C4-2B (cell line): ENCODE results near the gene PLXND1.

Experiments used
- ZFX ChIP-seq: fragments of 450-650 bp; IDR thresholded peaks from 2 replicates; pipeline ENCODE4 v1.6.1; 2017
- TF ChIP-seq, protein P1 (sequence below): fragments of 450-650 bp; conservative IDR thresholded peaks from 2 replicates; pipeline ENCODE4 v1.5.1; 2017; ENCODE audit warnings: mild to moderate bottlenecking

DNA sequence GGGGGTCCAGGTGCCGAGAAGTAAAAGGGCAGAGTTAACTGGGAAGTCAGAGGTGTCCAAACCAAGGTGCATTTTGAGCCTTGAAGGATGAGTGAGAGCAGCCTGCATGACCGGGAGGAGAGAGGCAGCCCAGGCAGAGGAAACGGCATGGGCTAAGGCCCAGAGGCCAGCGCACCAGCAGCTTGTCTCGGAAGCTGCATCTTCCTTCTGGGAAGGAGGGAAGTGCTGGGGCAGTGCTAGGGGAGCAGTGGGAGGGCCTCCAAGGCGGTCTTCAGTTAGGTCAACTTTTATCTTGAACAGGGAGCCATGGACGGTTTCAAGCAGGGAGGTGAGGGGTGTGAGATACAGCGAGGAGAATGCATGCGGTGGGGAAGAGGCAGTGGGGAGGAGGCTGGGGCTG lies 62.5 kb downstream of the PLXND1 start:
- TF ChIP-seq, protein P1, sequence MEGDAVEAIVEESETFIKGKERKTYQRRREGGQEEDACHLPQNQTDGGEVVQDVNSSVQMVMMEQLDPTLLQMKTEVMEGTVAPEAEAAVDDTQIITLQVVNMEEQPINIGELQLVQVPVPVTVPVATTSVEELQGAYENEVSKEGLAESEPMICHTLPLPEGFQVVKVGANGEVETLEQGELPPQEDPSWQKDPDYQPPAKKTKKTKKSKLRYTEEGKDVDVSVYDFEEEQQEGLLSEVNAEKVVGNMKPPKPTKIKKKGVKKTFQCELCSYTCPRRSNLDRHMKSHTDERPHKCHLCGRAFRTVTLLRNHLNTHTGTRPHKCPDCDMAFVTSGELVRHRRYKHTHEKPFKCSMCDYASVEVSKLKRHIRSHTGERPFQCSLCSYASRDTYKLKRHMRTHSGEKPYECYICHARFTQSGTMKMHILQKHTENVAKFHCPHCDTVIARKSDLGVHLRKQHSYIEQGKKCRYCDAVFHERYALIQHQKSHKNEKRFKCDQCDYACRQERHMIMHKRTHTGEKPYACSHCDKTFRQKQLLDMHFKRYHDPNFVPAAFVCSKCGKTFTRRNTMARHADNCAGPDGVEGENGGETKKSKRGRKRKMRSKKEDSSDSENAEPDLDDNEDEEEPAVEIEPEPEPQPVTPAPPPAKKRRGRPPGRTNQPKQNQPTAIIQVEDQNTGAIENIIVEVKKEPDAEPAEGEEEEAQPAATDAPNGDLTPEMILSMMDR = no peak
- TF ChIP-seq ZFX = no peak
